OCI-LY7 (cell line): ENCODE data around the gene TMEM37. TPM values are rescaled to one million over a fixed set of nuclear protein-coding genes. Genes with fewer than 3 reads are reported as not detected.

ENCODE experiments used
- BruUV-seq: library from RNA; stranded (reverse); fragments of 400-500 nt; replicated peaks from 2 replicates; lab custom pipeline; 2021; lab: Mats Ljungman, UMichigan
- CTCF ChIA-PET: fragments of 300-600 bp; sonication (Branson Sonifier 250); formaldehyde crosslinking; loops from one replicate; lab custom pipeline; 2022; ENCODE audit warnings: antibody characterized with exemption; ENCODE audit not compliant: unreplicated experiment; lab: Charles Lee
- POLR2A ChIA-PET: fragments of 300-600 bp; sonication (Branson Sonifier 250); formaldehyde crosslinking; loops from one replicate; lab custom pipeline; 2022; ENCODE audit warnings: antibody characterized with exemption; lab: Charles Lee
- DNase-seq: peaks from one replicate; pipeline ENCODE4 v3.0.0-alpha.2; 2015; ENCODE audit warnings: low spot score
- H2AFZ ChIP-seq: fragments of 200-600 bp; sonication (generic), shearing (Covaris generic); 2 replicates; pipeline ENCODE4 v1.6.1; 2014; ENCODE audit warnings: mild to moderate bottlenecking, antibody characterized with exemption, low read length, moderate library complexity
- H3K27ac ChIP-seq: fragments of 200-600 bp; sonication (generic); 2 replicates; pipeline ENCODE4 v1.5.1; 2014; ENCODE audit warnings: mixed run types, low read depth, mild to moderate bottlenecking, moderate library complexity, low read length, inconsistent platforms; ENCODE audit not compliant: poor library complexity, severe bottlenecking
- H3K36me3 ChIP-seq: fragments of 200-600 bp; sonication (generic); 2 replicates; pipeline ENCODE4 v1.6.1; 2014; ENCODE audit warnings: mild to moderate bottlenecking, antibody characterized with exemption, low read length, moderate library complexity, mixed read lengths; ENCODE audit not compliant: insufficient read depth
- H3K4me1 ChIP-seq: fragments of 200-600 bp; sonication (generic); 2 replicates; pipeline ENCODE4 v1.5.1; 2014; ENCODE audit warnings: mild to moderate bottlenecking, low read length; ENCODE audit not compliant: insufficient read depth, poor library complexity, severe bottlenecking
- H3K4me2 ChIP-seq: fragments of 200-600 bp; sonication (generic); 2 replicates; pipeline ENCODE4 v1.6.1; 2014; ENCODE audit warnings: mild to moderate bottlenecking, low read length
- H3K4me3 ChIP-seq: fragments of 200-600 bp; sonication (generic); 2 replicates; pipeline ENCODE4 v1.5.1; 2014; ENCODE audit warnings: mild to moderate bottlenecking, low read depth, low read length; ENCODE audit not compliant: poor library complexity, severe bottlenecking
- H3K79me2 ChIP-seq: fragments of 200-600 bp; sonication (generic); 2 replicates; pipeline ENCODE4 v1.6.1; 2016; ENCODE audit warnings: low read depth, mild to moderate bottlenecking, low read length, moderate library complexity, mixed read lengths; ENCODE audit not compliant: insufficient read depth
- H3K9me2 ChIP-seq: fragments of 200-600 bp; sonication (generic); 2 replicates; pipeline ENCODE4 v1.6.1; 2016; ENCODE audit warnings: mild to moderate bottlenecking, low read length, mixed read lengths; ENCODE audit not compliant: insufficient read depth
- H3K9me3 ChIP-seq: fragments of 200-600 bp; sonication (generic); 2 replicates; pipeline ENCODE4 v1.6.1; 2014; ENCODE audit warnings: mild to moderate bottlenecking, mixed run types, low read length, mixed read lengths
- H4K20me1 ChIP-seq: fragments of 200-600 bp; sonication (generic); 2 replicates; pipeline ENCODE4 v1.6.1; 2014; ENCODE audit warnings: mild to moderate bottlenecking, antibody characterized with exemption, low read length, moderate library complexity, mixed read lengths; ENCODE audit not compliant: insufficient read depth
- EZH2phosphoT487 ChIP-seq: fragments of 200-600 bp; sonication (generic); IDR thresholded peaks from 2 replicates; pipeline ENCODE4 v1.6.1; 2018; ENCODE audit warnings: low read depth, borderline replicate concordance, mild to moderate bottlenecking, mixed run types, antibody characterized with exemption, low read length, moderate library complexity, mixed read lengths
- intact Hi-C: fragments of 100-400 bp; cut with micrococcal nuclease; formaldehyde crosslinking; loops from one replicate; pipeline ENCODE4 v1.10.0; 2022; ENCODE audit not compliant: unreplicated experiment
- total RNA-seq, 2 experiments: library from RNA; depleted of rRNA in 1 of 2; stranded (reverse); fragments of >200 nt in 1 of 2; shearing (Covaris generic) in 1 of 2; gene quantifications; 2 replicates each; pipeline ENCODE4 v1.2.3, GENCODE V29; 2014 to 2022
- TF ChIP-seq, protein P1 (sequence below): fragments of 200-600 bp; sonication (generic); conservative IDR thresholded peaks from 2 replicates; pipeline ENCODE4 v1.5.1; 2014; ENCODE audit warnings: mild to moderate bottlenecking, antibody characterized with exemption, low read length, moderate library complexity, mixed read lengths

The TMEM37 gene
- total RNA-seq, 2 experiments from 2014 or later = not detected

DNA sequence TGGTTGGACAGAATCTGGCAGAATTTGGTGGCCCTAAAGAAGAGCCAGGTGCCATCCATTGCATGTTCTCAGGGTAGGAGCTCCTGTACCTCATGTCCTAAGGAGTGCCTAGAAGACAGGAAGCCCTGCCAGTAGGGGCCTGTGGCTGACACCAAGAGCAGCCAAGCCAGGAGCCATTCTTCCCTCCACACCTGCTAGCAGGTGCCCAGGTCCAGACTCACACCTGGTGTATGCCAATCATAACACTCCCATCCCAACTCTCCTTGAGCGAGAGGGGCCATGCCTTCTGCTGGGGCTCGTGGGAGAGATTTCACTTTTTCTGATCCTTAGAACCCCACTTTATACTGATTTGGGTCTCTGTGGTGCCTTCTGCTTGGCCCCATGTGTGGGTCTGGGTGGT is 26.5 kb upstream of the TMEM37 start:
- H3K36me3 ChIP-seq = no peaks in the 10 kb centered on the region
- intact Hi-C loops = loop anchor here (5.0 kb wide), 1 partner anchor 257 kb away; no protein-coding TSS in a partner anchor
- no peaks in the 10 kb centered on the region for H3K9me3 ChIP-seq
- H3K4me3 ChIP-seq = no peak overlapping the region
- H3K27ac ChIP-seq = no peak overlapping the region
- H4K20me1 ChIP-seq = no peaks in the 10 kb centered on the region
- H3K9me2 ChIP-seq = no peaks in the 10 kb centered on the region
- DNase-seq = no peak
- POLR2A ChIA-PET = interaction anchor here (0.6 kb wide), 1 partner anchor 568 kb away, joined by 7 read pairs; no protein-coding TSS in a partner anchor
- no peak overlapping the region for H3K4me2 ChIP-seq
- no peak for TF ChIP-seq EZH2phosphoT487
- TF ChIP-seq, protein P1, sequence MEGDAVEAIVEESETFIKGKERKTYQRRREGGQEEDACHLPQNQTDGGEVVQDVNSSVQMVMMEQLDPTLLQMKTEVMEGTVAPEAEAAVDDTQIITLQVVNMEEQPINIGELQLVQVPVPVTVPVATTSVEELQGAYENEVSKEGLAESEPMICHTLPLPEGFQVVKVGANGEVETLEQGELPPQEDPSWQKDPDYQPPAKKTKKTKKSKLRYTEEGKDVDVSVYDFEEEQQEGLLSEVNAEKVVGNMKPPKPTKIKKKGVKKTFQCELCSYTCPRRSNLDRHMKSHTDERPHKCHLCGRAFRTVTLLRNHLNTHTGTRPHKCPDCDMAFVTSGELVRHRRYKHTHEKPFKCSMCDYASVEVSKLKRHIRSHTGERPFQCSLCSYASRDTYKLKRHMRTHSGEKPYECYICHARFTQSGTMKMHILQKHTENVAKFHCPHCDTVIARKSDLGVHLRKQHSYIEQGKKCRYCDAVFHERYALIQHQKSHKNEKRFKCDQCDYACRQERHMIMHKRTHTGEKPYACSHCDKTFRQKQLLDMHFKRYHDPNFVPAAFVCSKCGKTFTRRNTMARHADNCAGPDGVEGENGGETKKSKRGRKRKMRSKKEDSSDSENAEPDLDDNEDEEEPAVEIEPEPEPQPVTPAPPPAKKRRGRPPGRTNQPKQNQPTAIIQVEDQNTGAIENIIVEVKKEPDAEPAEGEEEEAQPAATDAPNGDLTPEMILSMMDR = no peak
- no TSS peak for BruUV-seq
- peaks cover 24% of the 10 kb centered on the region for H3K4me1 ChIP-seq
- CTCF ChIA-PET = interaction anchor here (1.2 kb wide), 1 partner anchor 71 kb away, joined by 3 read pairs; no protein-coding TSS in a partner anchor
- H2AFZ ChIP-seq = no peak overlapping the region
- no peaks in the 10 kb centered on the region for H3K79me2 ChIP-seq

DNA sequence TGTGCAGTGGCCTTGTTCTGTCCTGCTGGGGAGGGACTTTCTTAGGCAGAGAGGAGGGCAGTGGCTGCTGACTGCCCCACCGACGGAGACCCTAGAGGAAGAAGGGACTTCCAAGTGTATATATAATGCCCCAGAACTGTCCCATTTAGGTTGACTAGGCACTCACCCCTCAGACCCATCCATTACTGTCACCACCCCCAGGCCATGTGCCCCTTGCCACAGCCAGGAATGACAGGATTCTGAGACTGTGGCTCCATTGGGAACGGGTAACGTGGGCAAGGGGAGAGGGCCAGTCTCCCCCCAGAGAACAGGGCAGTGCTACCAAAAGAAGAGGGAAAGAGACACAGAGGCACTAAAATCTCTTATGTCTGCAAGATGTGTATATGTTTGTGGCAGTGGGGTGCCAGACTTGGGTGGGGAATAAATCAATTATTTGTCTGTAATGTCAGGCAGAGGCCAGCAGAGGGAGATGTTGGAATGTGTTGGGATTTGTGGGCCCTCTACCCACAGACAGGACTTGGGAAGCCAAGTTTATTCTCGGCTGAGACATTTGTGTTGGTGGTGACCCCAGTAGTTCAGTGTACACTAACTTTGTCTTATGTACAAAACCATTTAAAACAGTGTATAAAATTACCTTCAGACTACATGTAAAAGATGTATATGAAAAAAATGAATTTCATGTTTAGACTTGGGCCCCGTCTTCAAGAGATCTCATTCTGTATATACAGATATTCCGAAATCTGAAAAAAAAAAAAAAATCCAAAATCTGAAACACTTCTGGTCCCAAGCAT is 24.0 kb upstream of the TMEM37 start:
- Histone ChIP-seq H3K4me2 (no peak overlapping the region), H3K36me3 (no peaks in the 10 kb centered on the region), H3K9me3 (no peaks in the 10 kb centered on the region), H3K9me2 (no peaks in the 10 kb centered on the region), H3K4me3 (no peak overlapping the region), H4K20me1 (no peaks in the 10 kb centered on the region), H3K4me1 (peaks cover 21% of the 10 kb centered on the region), H3K27ac (no peak overlapping the region), H2AFZ (no peak overlapping the region), H3K79me2 (no peaks in the 10 kb centered on the region)
- CTCF ChIA-PET = no interaction called here
- no TSS peak for BruUV-seq
- TF ChIP-seq EZH2phosphoT487 = no peak
- TF ChIP-seq, protein P1 = peak; percentile 85
- peak; percentile 73 for DNase-seq
- intact Hi-C loops = loop anchor here (1.0 to 5.0 kb wide), 3 partner anchors 69 to 255 kb away; no protein-coding TSS in a partner anchor
- POLR2A ChIA-PET = interaction anchor here (0.7 kb wide), 1 partner anchor 209 kb away, joined by 3 read pairs; no protein-coding TSS in a partner anchor
